Neural cell (in vitro differentiated cells): ENCODE data around the gene CLSTN2. TPM values are rescaled to one million over a fixed set of nuclear protein-coding genes. Genes with fewer than 3 reads are reported as not detected.

Source experiments
- H2AFZ ChIP-seq: fragments of 200-600, 300-800 bp; sonication (generic), shearing (Covaris generic); 2 replicates; pipeline ENCODE4 v1.6.0; 2014; ENCODE audit warnings: low read depth, mild to moderate bottlenecking, antibody characterized with exemption, low read length, moderate library complexity
- H3F3A ChIP-seq: fragments of 200-600 bp; shearing (Covaris generic); 2 replicates; pipeline ENCODE4 v1.6.1; 2016; ENCODE audit warnings: mild to moderate bottlenecking, moderate library complexity, mixed read lengths, antibody characterized with exemption, low read length; ENCODE audit not compliant: insufficient read depth, poor library complexity, severe bottlenecking
- H3K27ac ChIP-seq: fragments of 200-600, 300-800 bp; sonication (generic), shearing (Covaris generic); 2 replicates; pipeline ENCODE4 v1.5.1; 2014; ENCODE audit warnings: mild to moderate bottlenecking, low read length, moderate library complexity
- H3K27me3 ChIP-seq: fragments of 300-800, 200-600 bp; sonication (generic), shearing (Covaris generic); 2 replicates; pipeline ENCODE4 v1.6.0; 2014; ENCODE audit warnings: mild to moderate bottlenecking, low read depth, low read length, moderate library complexity; ENCODE audit not compliant: insufficient read depth
- H3K36me3 ChIP-seq: fragments of 300-800, 200-600 bp; sonication (generic), shearing (Covaris generic); 2 replicates; pipeline ENCODE4 v1.5.1; 2014; ENCODE audit warnings: mild to moderate bottlenecking, antibody characterized with exemption, low read length, moderate library complexity; ENCODE audit not compliant: insufficient read depth
- H3K4me2 ChIP-seq: fragments of 300-800, 200-600 bp; sonication (generic), shearing (Covaris generic); 2 replicates; pipeline ENCODE4 v1.6.0; 2014; ENCODE audit warnings: mild to moderate bottlenecking, low read length
- H3K4me3 ChIP-seq: fragments of 300-800, 200-600 bp; sonication (generic), shearing (Covaris generic); 2 replicates; pipeline ENCODE4 v1.5.1; 2014; ENCODE audit warnings: mild to moderate bottlenecking, low read length, moderate library complexity
- H3K79me2 ChIP-seq: fragments of 200-600 bp; shearing (Covaris generic); replicated peaks from 2 replicates; pipeline ENCODE4 v1.6.0; 2014; ENCODE audit warnings: mild to moderate bottlenecking, low read length, moderate library complexity; ENCODE audit not compliant: insufficient read depth
- H3K9ac ChIP-seq: fragments of 300-800, 200-600 bp; sonication (generic), shearing (Covaris generic); 2 replicates; pipeline ENCODE4 v1.6.1; 2016; ENCODE audit warnings: mild to moderate bottlenecking, low read length, mixed read lengths
- H3K9me2 ChIP-seq: fragments of 200-600 bp; shearing (Covaris generic); 2 replicates; pipeline ENCODE4 v1.6.1; 2016; ENCODE audit warnings: mild to moderate bottlenecking, low read length, mixed read lengths; ENCODE audit not compliant: insufficient read depth
- H3K9me3 ChIP-seq: fragments of 200-600, 300-800 bp; sonication (generic), shearing (Covaris generic); 2 replicates; pipeline ENCODE4 v1.6.1; 2016; ENCODE audit warnings: mild to moderate bottlenecking, mixed run types, low read length, moderate library complexity, mixed read lengths
- H4K20me1 ChIP-seq: fragments of 200-600 bp; shearing (Covaris generic); 2 replicates; pipeline ENCODE4 v1.6.1; 2016; ENCODE audit warnings: mild to moderate bottlenecking, mixed run types; ENCODE audit not compliant: insufficient read depth
- EP300 ChIP-seq: fragments of 450-650 bp; conservative IDR thresholded peaks from 2 replicates; pipeline ENCODE4 v1.6.1; 2014; ENCODE audit warnings: antibody characterized with exemption, mild to moderate bottlenecking, moderate library complexity; ENCODE audit not compliant: poor library complexity, severe bottlenecking
- EZH2 ChIP-seq: fragments of 200-600, 300-800 bp; shearing (Covaris generic), sonication (generic); IDR thresholded peaks from 2 replicates; pipeline ENCODE4 v1.6.1; 2014; ENCODE audit warnings: antibody characterized with exemption, low read length, borderline replicate concordance, mild to moderate bottlenecking; ENCODE audit not compliant: insufficient read depth, poor library complexity, severe bottlenecking
- MXI1 ChIP-seq: fragments of 450-650 bp; conservative IDR thresholded peaks from 2 replicates; pipeline ENCODE4 v1.6.1; 2014; ENCODE audit warnings: antibody characterized with exemption, mild to moderate bottlenecking; ENCODE audit not compliant: poor library complexity, severe bottlenecking
- POLR2AphosphoS5 ChIP-seq: IDR thresholded peaks from 2 replicates; pipeline ENCODE4 v1.6.1; 2012
- RAD21 ChIP-seq: fragments of 450-650 bp; conservative IDR thresholded peaks from 2 replicates; pipeline ENCODE4 v1.6.1; 2014; ENCODE audit warnings: antibody characterized with exemption, mild to moderate bottlenecking, moderate library complexity
- SMC3 ChIP-seq: fragments of 450-650 bp; conservative IDR thresholded peaks from 2 replicates; pipeline ENCODE4 v1.6.1; 2014; ENCODE audit warnings: antibody characterized with exemption, mild to moderate bottlenecking, moderate library complexity; ENCODE audit not compliant: poor library complexity
- TAF1 ChIP-seq: IDR thresholded peaks from 2 replicates; pipeline ENCODE4 v1.6.1; 2012; ENCODE audit warnings: low read depth
- polyA plus RNA-seq: library from polyadenylated mRNA; depleted of rRNA; stranded (reverse); fragments of >200 nt; gene quantifications from 2 replicates; pipeline ENCODE4 v1.2.3, GENCODE V29; 2014
- TF ChIP-seq, protein P1 (sequence below): IDR thresholded peaks from 2 replicates; pipeline ENCODE4 v1.6.1; 2012; ENCODE audit warnings: borderline replicate concordance
- TF ChIP-seq, protein P2 (sequence below): fragments of 450-650 bp; IDR thresholded peaks from 2 replicates; pipeline ENCODE4 v1.5.1; 2014; ENCODE audit warnings: antibody characterized with exemption, mild to moderate bottlenecking, moderate library complexity; ENCODE audit not compliant: poor library complexity, severe bottlenecking

The CLSTN2 gene
- polyA plus RNA-seq, 1 donor from 2014 or later, result 10.7 TPM

DNA sequence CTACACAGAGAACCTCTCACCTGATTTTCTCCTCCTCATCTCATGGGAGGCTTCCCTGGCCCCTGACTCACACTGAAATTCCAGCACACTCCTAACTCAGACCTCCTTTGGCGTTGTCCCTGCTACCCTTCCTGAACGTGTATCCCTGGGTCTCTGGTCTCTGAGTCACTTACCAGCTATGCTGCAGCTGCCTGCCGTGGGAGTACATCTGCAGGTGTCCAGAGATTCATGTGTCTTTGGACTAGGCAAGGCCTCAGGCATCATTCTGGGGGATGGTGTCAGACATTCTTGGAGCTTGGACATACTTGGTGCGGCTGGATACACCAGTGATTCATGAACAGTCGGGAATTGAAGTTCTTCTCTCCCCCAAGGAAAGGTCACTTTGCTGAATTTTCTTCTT, 594.1 kb downstream of the CLSTN2 start:
- H2AFZ ChIP-seq, result no peak overlapping the region
- no peaks in the 10 kb centered on the region for H3K9me2 ChIP-seq
- no peaks in the 10 kb centered on the region for H3K27me3 ChIP-seq
- no peak overlapping the region for H3K9ac ChIP-seq
- no peaks in the 10 kb centered on the region for H3K36me3 ChIP-seq
- TF ChIP-seq TAF1 (no peak), EP300 (no peak), RAD21 (no peak), SMC3 (no peak), EZH2 (no peak)
- no peak overlapping the region for H3K4me2 ChIP-seq
- no peaks in the 10 kb centered on the region for H3F3A ChIP-seq
- H3K27ac ChIP-seq, result no peak overlapping the region
- H3K79me2 ChIP-seq, result no peaks in the 10 kb centered on the region
- H4K20me1 ChIP-seq, result no peaks in the 10 kb centered on the region
- H3K9me3 ChIP-seq, result peaks cover 8% of the 10 kb centered on the region
- H3K4me3 ChIP-seq, result no peak overlapping the region

DNA sequence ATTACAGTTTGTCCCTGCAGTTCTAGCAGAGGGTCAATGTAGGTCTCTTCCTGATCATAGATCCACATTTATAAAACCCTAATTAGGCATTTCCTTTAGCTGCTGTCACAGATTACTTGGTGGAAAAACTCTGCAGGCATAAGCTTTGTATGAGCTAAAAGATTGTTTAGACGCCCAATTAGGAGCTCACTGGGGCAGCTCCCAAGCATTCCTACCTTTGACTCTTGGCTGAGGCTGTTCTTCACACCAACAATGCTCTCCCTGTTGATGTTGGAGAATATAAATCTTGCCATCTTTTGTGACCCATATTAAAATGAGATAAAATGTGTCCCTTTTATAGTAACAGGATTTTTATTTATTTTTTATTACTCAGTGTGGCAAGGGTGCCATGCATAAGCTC, 594.6 kb downstream of the CLSTN2 start:
- no peaks in the 10 kb centered on the region for H3K27me3 ChIP-seq
- H3K4me2 ChIP-seq, result no peak overlapping the region
- H3K79me2 ChIP-seq, result no peaks in the 10 kb centered on the region
- H4K20me1 ChIP-seq, result no peaks in the 10 kb centered on the region
- H3K9me3 ChIP-seq, result peaks cover 6% of the 10 kb centered on the region
- no peaks in the 10 kb centered on the region for H3K36me3 ChIP-seq
- H3F3A ChIP-seq, result no peaks in the 10 kb centered on the region
- no peak overlapping the region for H3K4me3 ChIP-seq
- H3K9me2 ChIP-seq, result no peaks in the 10 kb centered on the region
- no peak overlapping the region for H2AFZ ChIP-seq
- no peak overlapping the region for H3K27ac ChIP-seq
- no peak overlapping the region for H3K9ac ChIP-seq
- TF ChIP-seq RAD21, result no peak
- no peak for TF ChIP-seq MXI1
- TF ChIP-seq, protein P1, sequence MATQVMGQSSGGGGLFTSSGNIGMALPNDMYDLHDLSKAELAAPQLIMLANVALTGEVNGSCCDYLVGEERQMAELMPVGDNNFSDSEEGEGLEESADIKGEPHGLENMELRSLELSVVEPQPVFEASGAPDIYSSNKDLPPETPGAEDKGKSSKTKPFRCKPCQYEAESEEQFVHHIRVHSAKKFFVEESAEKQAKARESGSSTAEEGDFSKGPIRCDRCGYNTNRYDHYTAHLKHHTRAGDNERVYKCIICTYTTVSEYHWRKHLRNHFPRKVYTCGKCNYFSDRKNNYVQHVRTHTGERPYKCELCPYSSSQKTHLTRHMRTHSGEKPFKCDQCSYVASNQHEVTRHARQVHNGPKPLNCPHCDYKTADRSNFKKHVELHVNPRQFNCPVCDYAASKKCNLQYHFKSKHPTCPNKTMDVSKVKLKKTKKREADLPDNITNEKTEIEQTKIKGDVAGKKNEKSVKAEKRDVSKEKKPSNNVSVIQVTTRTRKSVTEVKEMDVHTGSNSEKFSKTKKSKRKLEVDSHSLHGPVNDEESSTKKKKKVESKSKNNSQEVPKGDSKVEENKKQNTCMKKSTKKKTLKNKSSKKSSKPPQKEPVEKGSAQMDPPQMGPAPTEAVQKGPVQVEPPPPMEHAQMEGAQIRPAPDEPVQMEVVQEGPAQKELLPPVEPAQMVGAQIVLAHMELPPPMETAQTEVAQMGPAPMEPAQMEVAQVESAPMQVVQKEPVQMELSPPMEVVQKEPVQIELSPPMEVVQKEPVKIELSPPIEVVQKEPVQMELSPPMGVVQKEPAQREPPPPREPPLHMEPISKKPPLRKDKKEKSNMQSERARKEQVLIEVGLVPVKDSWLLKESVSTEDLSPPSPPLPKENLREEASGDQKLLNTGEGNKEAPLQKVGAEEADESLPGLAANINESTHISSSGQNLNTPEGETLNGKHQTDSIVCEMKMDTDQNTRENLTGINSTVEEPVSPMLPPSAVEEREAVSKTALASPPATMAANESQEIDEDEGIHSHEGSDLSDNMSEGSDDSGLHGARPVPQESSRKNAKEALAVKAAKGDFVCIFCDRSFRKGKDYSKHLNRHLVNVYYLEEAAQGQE, result no peak
- no peak for TF ChIP-seq EP300
- TF ChIP-seq POLR2AphosphoS5, result no peak
- TF ChIP-seq SMC3, result no peak
- TF ChIP-seq TAF1, result no peak
- no peak for TF ChIP-seq EZH2
- TF ChIP-seq, protein P2, sequence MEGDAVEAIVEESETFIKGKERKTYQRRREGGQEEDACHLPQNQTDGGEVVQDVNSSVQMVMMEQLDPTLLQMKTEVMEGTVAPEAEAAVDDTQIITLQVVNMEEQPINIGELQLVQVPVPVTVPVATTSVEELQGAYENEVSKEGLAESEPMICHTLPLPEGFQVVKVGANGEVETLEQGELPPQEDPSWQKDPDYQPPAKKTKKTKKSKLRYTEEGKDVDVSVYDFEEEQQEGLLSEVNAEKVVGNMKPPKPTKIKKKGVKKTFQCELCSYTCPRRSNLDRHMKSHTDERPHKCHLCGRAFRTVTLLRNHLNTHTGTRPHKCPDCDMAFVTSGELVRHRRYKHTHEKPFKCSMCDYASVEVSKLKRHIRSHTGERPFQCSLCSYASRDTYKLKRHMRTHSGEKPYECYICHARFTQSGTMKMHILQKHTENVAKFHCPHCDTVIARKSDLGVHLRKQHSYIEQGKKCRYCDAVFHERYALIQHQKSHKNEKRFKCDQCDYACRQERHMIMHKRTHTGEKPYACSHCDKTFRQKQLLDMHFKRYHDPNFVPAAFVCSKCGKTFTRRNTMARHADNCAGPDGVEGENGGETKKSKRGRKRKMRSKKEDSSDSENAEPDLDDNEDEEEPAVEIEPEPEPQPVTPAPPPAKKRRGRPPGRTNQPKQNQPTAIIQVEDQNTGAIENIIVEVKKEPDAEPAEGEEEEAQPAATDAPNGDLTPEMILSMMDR, result no peak

DNA sequence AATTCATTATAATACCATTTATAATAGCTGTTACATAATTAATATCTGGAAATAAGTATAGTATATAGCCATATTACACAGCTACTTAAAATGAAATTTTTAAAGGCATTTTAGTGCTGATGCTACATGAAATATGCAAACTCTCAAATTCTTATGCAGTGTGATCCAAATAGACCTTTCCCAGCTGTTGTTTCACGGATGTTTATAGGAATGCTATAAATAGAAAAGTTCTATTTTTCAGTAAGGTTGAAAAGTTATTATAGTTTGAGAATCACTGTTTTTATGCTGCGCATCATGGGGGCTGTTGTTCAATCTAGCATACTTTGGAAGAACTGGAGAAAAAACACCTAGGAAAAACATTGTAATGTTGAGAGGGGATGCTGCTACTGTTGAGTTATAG, 595.1 kb downstream of the CLSTN2 start:
- no peaks in the 10 kb centered on the region for H3F3A ChIP-seq
- no peaks in the 10 kb centered on the region for H3K79me2 ChIP-seq
- H3K27me3 ChIP-seq, result no peaks in the 10 kb centered on the region
- no peak overlapping the region for H2AFZ ChIP-seq
- H3K9me2 ChIP-seq, result no peaks in the 10 kb centered on the region
- no peak for TF ChIP-seq POLR2AphosphoS5
- TF ChIP-seq, protein P2, result no peak
- TF ChIP-seq MXI1, result no peak
- no peak for TF ChIP-seq RAD21
- no peak for TF ChIP-seq EP300
- TF ChIP-seq, protein P1, result no peak
- no peak for TF ChIP-seq TAF1
- no peak for TF ChIP-seq SMC3
- TF ChIP-seq EZH2, result no peak
- H3K9ac ChIP-seq, result no peak overlapping the region
- no peaks in the 10 kb centered on the region for H4K20me1 ChIP-seq
- H3K4me3 ChIP-seq, result no peak overlapping the region
- H3K27ac ChIP-seq, result no peak overlapping the region
- no peaks in the 10 kb centered on the region for H3K9me3 ChIP-seq
- H3K36me3 ChIP-seq, result no peaks in the 10 kb centered on the region
- H3K4me2 ChIP-seq, result no peak overlapping the region
